GM12878 (cell line): Measurements from ENCODE around the gene ARID4B.

Experiments
- BACH1 ChIP-seq: fragments of 450-650 bp; IDR thresholded peaks from 2 replicates; pipeline ENCODE4 v1.6.1; 2017; ENCODE audit warnings: mild to moderate bottlenecking, borderline replicate concordance
- TF ChIP-seq, protein P1 (sequence below): IDR thresholded peaks from 2 replicates; pipeline ENCODE4 v1.6.1; 2012; ENCODE audit warnings: low read depth, low read length, improper control_type of control experiment

DNA sequence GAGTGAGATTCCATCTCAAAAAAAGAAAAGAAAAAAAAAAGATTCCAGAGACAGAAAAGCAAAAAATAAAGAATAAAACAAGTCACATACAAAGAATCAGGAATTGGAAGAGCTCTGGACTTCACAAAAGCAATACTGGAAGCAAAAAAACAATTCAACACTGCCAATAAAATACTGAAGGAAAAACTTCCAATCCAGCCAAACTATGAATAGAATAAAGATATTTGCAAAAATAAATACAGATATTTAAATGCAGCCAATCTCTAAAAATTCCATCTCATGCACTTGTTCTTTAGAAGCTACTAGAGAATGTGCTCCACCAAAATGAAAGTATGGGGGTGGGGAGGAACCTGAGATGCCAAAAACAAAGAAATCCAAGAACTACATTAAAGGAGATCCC, 137.5 kb downstream of the ARID4B start:
- TF ChIP-seq, protein P1, sequence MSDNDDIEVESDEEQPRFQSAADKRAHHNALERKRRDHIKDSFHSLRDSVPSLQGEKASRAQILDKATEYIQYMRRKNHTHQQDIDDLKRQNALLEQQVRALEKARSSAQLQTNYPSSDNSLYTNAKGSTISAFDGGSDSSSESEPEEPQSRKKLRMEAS, result no peak
- TF ChIP-seq BACH1, result no peak
